ENCODE results near the gene C9. TPM values are rescaled to one million over a fixed set of nuclear protein-coding genes. Genes with fewer than 3 reads are reported as not detected.
"Not testable (repeated sequence)": the region's sequence is repeated elsewhere in the genome, so short reads cannot be mapped to it uniquely, and the experiment has no call there.

Gene C9
- polyA plus RNA-seq, 1 donor from 2014 or later: not detected

GRCh38 chr5:39337252-39337915, 26.9 kb downstream of the C9 start:
- no peak for TF ChIP-seq RAD21 (conservative IDR thresholded peaks at IDR 0.05)
- TF ChIP-seq SMC3 (conservative IDR thresholded peaks at IDR 0.05; ENCODE audit: poor library complexity): no peak
- TF ChIP-seq EZH2 (IDR thresholded peaks at IDR 0.05; ENCODE audit: borderline replicate concordance, insufficient read depth, low read length, poor library complexity, severe bottlenecking): no peak
- no peak for TF ChIP-seq EP300 (conservative IDR thresholded peaks at IDR 0.05; ENCODE audit: poor library complexity, severe bottlenecking)
- TF ChIP-seq TAF1 (IDR thresholded peaks at IDR 0.05; ENCODE audit: low read depth): no peak
- TF ChIP-seq CTCF (IDR thresholded peaks at IDR 0.05; ENCODE audit: poor library complexity, severe bottlenecking): no peak
- no peak for TF ChIP-seq MXI1 (conservative IDR thresholded peaks at IDR 0.05; ENCODE audit: poor library complexity, severe bottlenecking)
- no peak for TF ChIP-seq REST (IDR thresholded peaks at IDR 0.05; ENCODE audit: borderline replicate concordance)
- no peak for TF ChIP-seq POLR2AphosphoS5 (IDR thresholded peaks at IDR 0.05)

GRCh38 chr5:39334296-39334695, 30.0 kb downstream of the C9 start:
- H2AFZ ChIP-seq (ENCODE audit: low read depth, low read length); H3K4me3 ChIP-seq (ENCODE audit: low read length); H3K9me3 ChIP-seq (ENCODE audit: low read length); H3K9me2 ChIP-seq (ENCODE audit: insufficient read depth, low read length); H3K36me3 ChIP-seq (ENCODE audit: insufficient read depth, low read length); H3F3A ChIP-seq (ENCODE audit: insufficient read depth, low read length, poor library complexity, severe bottlenecking); H3K79me2 ChIP-seq (replicated peaks; ENCODE audit: insufficient read depth, low read length); H3K27ac ChIP-seq (ENCODE audit: low read length); H3K4me2 ChIP-seq (ENCODE audit: low read length); H3K9ac ChIP-seq (ENCODE audit: low read length); H3K27me3 ChIP-seq (ENCODE audit: insufficient read depth, low read depth, low read length); H4K20me1 ChIP-seq (ENCODE audit: insufficient read depth): not testable (repeated sequence)

More at GRCh38 chr5:39337252-39337915, 26.9 kb downstream of the C9 start:
- no peaks in the 10 kb centered on the region for H3K79me2 ChIP-seq (replicated peaks; ENCODE audit: insufficient read depth, low read length)
- H3K4me3 ChIP-seq (ENCODE audit: low read length): no peak overlapping the region
- H3K9me3 ChIP-seq (ENCODE audit: low read length): no peaks in the 10 kb centered on the region
- no peaks in the 10 kb centered on the region for H3F3A ChIP-seq (ENCODE audit: insufficient read depth, low read length, poor library complexity, severe bottlenecking)
- no peak overlapping the region for H2AFZ ChIP-seq (ENCODE audit: low read depth, low read length)
- no peak overlapping the region for H3K27ac ChIP-seq (ENCODE audit: low read length)
- no peaks in the 10 kb centered on the region for H3K27me3 ChIP-seq (ENCODE audit: insufficient read depth, low read depth, low read length)
- H4K20me1 ChIP-seq (ENCODE audit: insufficient read depth): no peaks in the 10 kb centered on the region
- H3K9me2 ChIP-seq (ENCODE audit: insufficient read depth, low read length): no peaks in the 10 kb centered on the region
- H3K9ac ChIP-seq (ENCODE audit: low read length): no peak overlapping the region
- H3K4me2 ChIP-seq (ENCODE audit: low read length): no peak overlapping the region
- H3K36me3 ChIP-seq (ENCODE audit: insufficient read depth, low read length): no peaks in the 10 kb centered on the region

All from neural cell (in vitro differentiated cells).